ENCODE measurements around the gene TMEM132C. TPM values are rescaled to one million over a fixed set of nuclear protein-coding genes. Genes with fewer than 3 reads are reported as not detected.

TMEM132C gene
- total and polyA plus RNA-seq, 2 of the 8 experiments (the other 6 are each of a cell fraction or from before 2014, with no cell fraction given) = 0.23 to 0.76 TPM

GRCh38 chr12:128684352-128684751 is 417.4 kb downstream of the TMEM132C start:
- Histone ChIP-seq H3K56ac (replicated peaks; ENCODE audit: insufficient read length, low read depth, low read length) (no peak overlapping the region), H3K9me3 (ENCODE audit: insufficient read depth in 2 of 2, low read depth in 1 of 2, low read length in 1 of 2) (0 out of 4 replicates have a peak, but pooled peaks cover 0 to under 1% of the 10 kb centered on the region in 2 experiments), H3K14ac (ENCODE audit: insufficient read length) (no peak overlapping the region), H3K79me1 (ENCODE audit: low read depth, low read length) (no peaks in the 10 kb centered on the region), H3K23ac (ENCODE audit: insufficient read length) (no peak overlapping the region), H3K4me3 (ENCODE audit: extremely low read depth in 1 of 4, insufficient read depth in 2 of 4, low read depth in 3 of 4, low read length in 4 of 4) (no peak overlapping the region), H3K36me3 (ENCODE audit: control insufficient read depth in 2 of 4, insufficient read depth in 4 of 4, low read length in 3 of 4) (no peaks in the 10 kb centered on the region), H3K18ac (ENCODE audit: extremely low read depth, low read length) (no peak overlapping the region), H2BK120ac (replicated peaks; ENCODE audit: low read depth, low read length) (no peak overlapping the region), H3K27me3 (replicated peaks in 1 of 4; ENCODE audit: control insufficient read depth in 3 of 4, extremely low read depth in 1 of 4, insufficient read depth in 3 of 4, low read length in 3 of 4) (no peaks in the 10 kb centered on the region), H2AFZ (ENCODE audit: low read length) (no peak overlapping the region), H3K27ac (ENCODE audit: low read depth, low read length) (no peak overlapping the region), H4K5ac (ENCODE audit: insufficient read length, low read depth, low read length) (no peak overlapping the region), H2BK5ac (ENCODE audit: low read depth, low read length) (no peak overlapping the region), H4K91ac (replicated peaks; ENCODE audit: insufficient read length, low read length) (no peak overlapping the region), H3K79me2 (ENCODE audit: control insufficient read depth in 1 of 2, insufficient read depth in 2 of 2, low read length in 2 of 2) (no peaks in the 10 kb centered on the region), H3K4me1 (replicated peaks in 1 of 4; ENCODE audit: control insufficient read depth in 3 of 4, insufficient read depth in 4 of 4, low read length in 3 of 4) (no peaks in the 10 kb centered on the region), H2BK15ac (ENCODE audit: low read length) (no peak overlapping the region), H3K9ac (replicated peaks in 1 of 4; ENCODE audit: extremely low read depth in 1 of 4, low read depth in 3 of 4, low read length in 3 of 4) (no peak overlapping the region), H2BK12ac (ENCODE audit: low read depth, low read length) (no peak overlapping the region), H3K4me2 (ENCODE audit: insufficient read depth in 1 of 2, low read depth in 2 of 2, low read length in 2 of 2) (no peak overlapping the region), H4K20me1 (replicated peaks in 1 of 2; ENCODE audit: control insufficient read depth in 1 of 2, insufficient read depth in 2 of 2, low read length in 2 of 2) (peaks cover 0 to 3% of the 10 kb centered on the region in 2 experiments), H2AK5ac (ENCODE audit: low read depth, low read length) (no peak overlapping the region), H3K23me2 (ENCODE audit: low read depth, low read length) (no peaks in the 10 kb centered on the region), H4K8ac (ENCODE audit: extremely low read depth, insufficient read depth, low read length) (no peak overlapping the region), H3K4ac (replicated peaks; ENCODE audit: insufficient read length, low read depth, low read length) (no peak overlapping the region), H2BK20ac (ENCODE audit: low read length) (no peak overlapping the region)
- ChIA-PET CTCF (ENCODE audit: partially characterized antibody) (interaction anchor here (1.7 kb wide), 1 partner anchor 10 kb away, joined by 4 read pairs; no protein-coding TSS in a partner anchor), POLR2A (ENCODE audit: partially characterized antibody) (interaction anchor here (0.5 kb wide), 1 partner anchor 38 kb away, joined by 3 read pairs; no protein-coding TSS in a partner anchor)
- no peak for DNase-seq (ENCODE audit: low read depth in 1 of 2, low spot score in 2 of 2)
- WGBS, 2 experiments (ENCODE audit: extremely low coverage in 1 of 2, insufficient coverage in 1 of 2, insufficient read length in 1 of 2, insufficient replicate concordance in 2 of 2, low coverage in 1 of 2, low lambda C conversion rate in 2 of 2, missing lambda C conversion rate in 1 of 2) = 84% methylated on average over 8 of the region's 9 CpGs; no CpG with 5 or more reads in 1 of the 2 experiments
- no peak for FAIRE-seq
- TF ChIP-seq RFX5 (IDR thresholded peaks at IDR 0.05; ENCODE audit: borderline replicate concordance, low read depth, low read length) (no peak), SP1 (IDR thresholded peaks at IDR 0.05; ENCODE audit: low read depth, low read length) (no peak), MAFK (IDR thresholded peaks at IDR 0.05; ENCODE audit: low read depth, low read length) (no peak), RXRA (IDR thresholded peaks at IDR 0.05; ENCODE audit: insufficient read depth, low read depth, low read length) (no peak), SUZ12 (IDR thresholded peaks at IDR 0.05; ENCODE audit: low read length) (no peak)
